Activated T-cell treated with anti-CD3 and anti-CD28 coated beads, Interleukin-2, amount 50 U/mL, for 72 hours (primary cell): ENCODE measurements around the gene CBR3. TPM values are rescaled to one million over a fixed set of nuclear protein-coding genes. Genes with fewer than 3 reads are reported as not detected.
"Not testable (repeated sequence)": the region's sequence is repeated elsewhere in the genome, so short reads cannot be mapped to it uniquely, and the experiment has no call there.

Experiments
- ATAC-seq, 2 donors: fragments of 150-1000 bp; cut with Tn5 transposase; replicated peaks in 1 of 2; 2 replicates each; pipeline ENCODE4 v1.10.0; 2021; ENCODE audit warnings: moderate library complexity in 2 of 2, mild to moderate bottlenecking in 1 of 2
- DNase-seq, 2 donors: peaks; one replicate each; pipeline ENCODE4 v3.0.0; 2021 to 2022; ENCODE audit warnings: mixed read lengths in 1 of 2
- H3K27ac Mint-ChIP-seq: one replicate; pipeline ENCODE4 v1.8.0; 2022; ENCODE audit warnings: mild to moderate bottlenecking, moderate library complexity, mixed read lengths
- H3K27me3 Mint-ChIP-seq: one replicate; pipeline ENCODE4 v1.8.0; 2022; ENCODE audit warnings: low read depth, mixed read lengths
- H3K36me3 Mint-ChIP-seq, 2 donors: one replicate each; pipeline ENCODE4 v1.8.0; 2022; ENCODE audit warnings: mixed read lengths in 2 of 2, mild to moderate bottlenecking in 1 of 2; ENCODE audit not compliant: insufficient read depth in 2 of 2
- H3K4me1 Mint-ChIP-seq: one replicate; pipeline ENCODE4 v1.8.0; 2022; ENCODE audit warnings: low read depth, mixed read lengths
- H3K4me3 Mint-ChIP-seq, 2 donors: one replicate each; pipeline ENCODE4 v1.8.0; 2022; ENCODE audit warnings: mild to moderate bottlenecking in 2 of 2, mixed read lengths in 2 of 2, moderate library complexity in 2 of 2
- H3K9me3 Mint-ChIP-seq, 2 donors: one replicate each; pipeline ENCODE4 v1.8.0; 2022; ENCODE audit warnings: mixed read lengths in 2 of 2
- total RNA-seq, 2 donors: library from RNA; stranded (reverse); gene quantifications; one replicate each; pipeline ENCODE4 v1.2.3, GENCODE V29; 2022

CBR3 gene
- total RNA-seq = 10 to 100 TPM; 13.0 to 19.2 TPM

DNA sequence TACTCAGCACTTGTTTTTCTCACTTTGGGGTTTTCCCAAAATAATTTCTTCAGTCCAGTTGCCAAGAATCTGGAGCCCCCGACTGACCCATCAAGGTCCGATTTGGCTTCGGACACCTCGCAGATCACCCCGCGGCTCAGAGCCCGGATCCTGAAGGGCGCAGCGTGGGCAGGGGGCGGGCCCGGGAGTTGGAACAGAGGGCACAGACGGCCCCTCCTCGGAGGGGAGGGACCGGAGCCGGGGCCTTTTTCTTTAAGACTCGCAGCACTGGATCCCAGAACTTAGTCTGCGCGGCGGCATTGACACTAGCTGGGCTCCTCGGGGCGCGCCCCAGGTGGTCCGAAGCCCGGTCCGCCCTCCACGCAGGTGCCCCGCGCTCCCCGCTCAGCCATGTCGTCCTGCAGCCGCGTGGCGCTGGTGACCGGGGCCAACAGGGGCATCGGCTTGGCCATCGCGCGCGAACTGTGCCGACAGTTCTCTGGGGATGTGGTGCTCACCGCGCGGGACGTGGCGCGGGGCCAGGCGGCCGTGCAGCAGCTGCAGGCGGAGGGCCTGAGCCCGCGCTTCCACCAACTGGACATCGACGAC, at the start of gene CBR3:
TSS of gene CBR3 (plus strand) at position 277 of the 588 bp plus-strand sequence. CDS start at position 391, 114 bp downstream.
- Mint-ChIP-seq H3K4me1 (peaks cover 28% of the 10 kb centered on the region), H3K27me3 (no peaks in the 10 kb centered on the region), H3K4me3 (peak within 1 kb of the TSS; percentile 93 to 99), H3K36me3 (peaks cover 0 to 1% of the 10 kb centered on the region in 2 donors), H3K9me3 (no peaks in the 10 kb centered on the region), H3K27ac (peak within 1 kb of the TSS; percentile 89)
- DNase-seq (peak; percentile 72 to 82), ATAC-seq (peak; percentile 66 to 70)

DNA sequence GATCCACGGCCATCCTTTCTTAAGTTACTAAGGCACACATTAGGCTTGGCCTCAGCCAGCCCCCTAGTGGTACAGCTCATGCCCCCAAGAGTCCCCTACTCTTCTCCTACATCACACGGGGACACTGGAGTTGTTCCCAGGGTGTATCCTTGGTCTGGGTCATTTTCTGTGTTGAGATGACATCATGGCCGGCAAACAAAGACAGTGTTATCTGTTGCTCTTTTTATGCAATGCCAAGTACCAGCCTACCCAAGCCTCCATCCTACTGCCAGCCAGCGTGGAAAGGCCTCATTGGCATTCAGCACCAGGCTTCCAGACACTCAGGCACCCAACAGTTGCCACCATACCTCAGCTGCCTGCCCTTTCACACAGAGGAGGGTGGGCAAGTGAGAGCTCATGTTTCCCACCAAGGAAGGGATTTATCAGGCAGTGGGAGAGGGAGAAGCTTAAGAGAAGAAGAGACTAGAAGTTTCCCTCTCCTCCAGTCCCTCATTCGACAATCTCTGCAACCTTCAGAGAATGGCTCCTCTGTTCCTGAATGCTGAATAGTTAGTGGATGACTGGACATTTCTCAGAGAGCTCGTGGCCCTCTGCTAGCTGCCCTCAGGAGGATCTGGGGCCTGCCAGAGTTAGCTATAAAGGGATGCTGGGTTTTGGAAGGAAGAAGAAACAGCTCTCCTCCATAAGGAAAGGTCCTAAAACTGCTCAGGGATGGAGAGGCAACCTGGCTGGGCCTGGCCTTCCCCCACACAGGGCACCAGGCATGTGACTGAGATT, 47.3 kb upstream of the CBR3 start:
- Mint-ChIP-seq H3K27ac (no peak overlapping the region), H3K9me3 (no peaks in the 10 kb centered on the region), H3K4me3 (no peak overlapping the region), H3K4me1 (no peaks in the 10 kb centered on the region), H3K27me3 (no peaks in the 10 kb centered on the region), H3K36me3 (no peaks in the 10 kb centered on the region)
- DNase-seq (no peak), ATAC-seq (no peak)

DNA sequence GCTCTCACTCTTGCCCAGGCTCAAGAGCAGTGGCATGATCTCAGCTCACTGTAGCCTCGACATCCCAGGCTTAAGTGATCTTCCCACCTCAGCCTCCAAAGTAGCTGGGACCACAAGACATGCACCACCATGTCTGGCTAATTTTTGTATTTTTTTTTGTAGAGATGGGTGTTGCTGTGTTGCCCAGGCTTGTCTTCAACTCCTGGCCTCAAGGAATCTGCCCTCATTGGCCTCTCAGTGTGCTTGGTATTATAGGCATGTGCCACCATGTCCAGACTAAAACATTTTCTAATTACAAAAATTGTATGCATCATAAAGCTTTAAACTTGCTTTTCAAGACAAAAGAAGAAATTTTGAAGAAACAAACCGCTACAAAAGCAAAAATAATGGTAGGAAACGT, 44.9 kb upstream of the CBR3 start:
- Mint-ChIP-seq H3K9me3 (peaks cover 3 to 5% of the 10 kb centered on the region in 2 donors), H3K36me3 (peaks cover 7 to 12% of the 10 kb centered on the region in 2 donors), H3K27me3 (no peaks in the 10 kb centered on the region), H3K4me1 (no peaks in the 10 kb centered on the region), H3K4me3 (no peak overlapping the region), H3K27ac (no peak overlapping the region)
- no peak for DNase-seq
- no peak for ATAC-seq

GRCh38 chr21:36092681-36093080, 42.2 kb upstream of the CBR3 start:
- DNase-seq (no peak), ATAC-seq (no peak)
- peaks cover 3 to 5% of the 10 kb centered on the region in 2 donors for H3K9me3 Mint-ChIP-seq
- H3K36me3 Mint-ChIP-seq = peaks cover 9 to 12% of the 10 kb centered on the region in 2 donors
- no peaks in the 10 kb centered on the region for H3K4me1 Mint-ChIP-seq
- H3K27me3 Mint-ChIP-seq = no peaks in the 10 kb centered on the region
- no peak overlapping the region for H3K27ac Mint-ChIP-seq
- no peak overlapping the region for H3K4me3 Mint-ChIP-seq

DNA sequence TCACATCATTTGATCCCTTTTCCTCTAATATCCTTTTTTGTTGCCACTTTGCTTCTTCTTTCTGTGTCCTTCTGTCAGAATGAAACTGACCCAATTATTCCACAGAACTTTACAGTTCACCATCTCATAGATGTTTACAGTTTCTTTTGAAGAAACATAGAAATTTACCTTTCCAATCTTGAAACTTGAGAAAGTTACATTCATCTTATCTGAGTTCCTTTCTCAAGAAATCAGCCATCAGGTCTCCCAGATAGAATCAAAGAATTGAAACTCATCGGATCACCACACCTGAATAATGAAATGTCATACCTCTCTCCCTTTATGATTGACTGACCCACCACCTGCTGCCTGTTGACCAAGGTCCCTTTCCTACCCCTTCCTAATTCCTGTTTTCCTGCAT, 41.4 kb upstream of the CBR3 start:
- peaks cover 3 to 5% of the 10 kb centered on the region in 2 donors for H3K9me3 Mint-ChIP-seq
- H3K36me3 Mint-ChIP-seq = peaks cover 9 to 12% of the 10 kb centered on the region in 2 donors
- no peaks in the 10 kb centered on the region for H3K27me3 Mint-ChIP-seq
- no peak for DNase-seq
- no peaks in the 10 kb centered on the region for H3K4me1 Mint-ChIP-seq
- no peak overlapping the region for H3K4me3 Mint-ChIP-seq
- no peak for ATAC-seq
- no peak overlapping the region for H3K27ac Mint-ChIP-seq

GRCh38 chr21:36096398-36097290, 38.2 kb upstream of the CBR3 start:
- ATAC-seq (no peak), DNase-seq (no peak)
- no peaks in the 10 kb centered on the region for H3K4me1 Mint-ChIP-seq
- H3K27me3 Mint-ChIP-seq = peaks cover 10% of the 10 kb centered on the region
- peaks cover 3 to 5% of the 10 kb centered on the region in 2 donors for H3K9me3 Mint-ChIP-seq
- peaks cover 9 to 12% of the 10 kb centered on the region in 2 donors for H3K36me3 Mint-ChIP-seq
- no peak overlapping the region for H3K4me3 Mint-ChIP-seq
- no peak overlapping the region for H3K27ac Mint-ChIP-seq

- ATAC-seq (peak in 1 of 2 donors; percentile 53), DNase-seq (no peak)
- Mint-ChIP-seq H3K9me3 (peaks cover 3 to 5% of the 10 kb centered on the region in 2 donors), H3K4me3 (no peak overlapping the region), H3K27me3 (peaks cover 10% of the 10 kb centered on the region), H3K36me3 (peaks cover 9 to 12% of the 10 kb centered on the region in 2 donors), H3K27ac (no peak overlapping the region), H3K4me1 (no peaks in the 10 kb centered on the region)
Measured at GRCh38 chr21:36097427-36098181, 37.3 kb upstream of the CBR3 start.

- Mint-ChIP-seq H3K4me1 (no peaks in the 10 kb centered on the region), H3K36me3 (peaks cover 8 to 9% of the 10 kb centered on the region in 2 donors), H3K27me3 (peaks cover 10% of the 10 kb centered on the region), H3K27ac (no peak overlapping the region), H3K4me3 (no peak overlapping the region), H3K9me3 (peaks cover 3 to 5% of the 10 kb centered on the region in 2 donors)
- DNase-seq = no peak
- no peak for ATAC-seq
Measured at GRCh38 chr21:36098182-36098532, 36.7 kb upstream of the CBR3 start.

DNA sequence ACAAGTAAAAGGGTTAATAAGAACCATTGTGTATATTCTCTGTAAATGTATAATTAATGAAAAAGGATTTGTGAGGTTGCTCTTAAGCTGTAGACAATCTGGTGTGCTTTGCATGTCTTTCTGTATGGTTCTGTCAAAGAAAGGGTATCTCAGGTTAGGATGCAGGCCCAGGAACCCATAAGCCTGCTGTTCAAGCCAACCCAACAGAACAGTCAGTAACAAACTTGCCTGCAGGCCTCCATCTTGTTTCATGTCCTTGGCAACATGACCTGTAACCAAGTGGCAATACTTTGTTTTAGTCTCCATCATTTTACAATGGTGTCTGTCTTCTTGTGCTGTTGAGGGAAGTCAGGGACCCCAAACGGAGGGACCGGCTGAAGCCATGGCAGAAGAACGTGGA, 35.9 kb upstream of the CBR3 start:
- Mint-ChIP-seq H3K9me3 (no peaks in the 10 kb centered on the region), H3K27me3 (peaks cover 15% of the 10 kb centered on the region), H3K4me1 (peaks cover under 1% of the 10 kb centered on the region), H3K36me3 (peaks cover 2% of the 10 kb centered on the region in 2 donors), H3K4me3 (no peak overlapping the region), H3K27ac (no peak overlapping the region)
- DNase-seq = no peak
- no peak for ATAC-seq

GRCh38 chr21:36099695-36100211, 35.1 kb upstream of the CBR3 start:
- not testable (repeated sequence) for H3K27ac Mint-ChIP-seq, ATAC-seq, H3K4me1 Mint-ChIP-seq

GRCh38 chr21:36100971-36101641, 33.8 kb upstream of the CBR3 start:
- H3K9me3 Mint-ChIP-seq = no peaks in the 10 kb centered on the region
- ATAC-seq = no peak
- no peak for DNase-seq
- H3K4me3 Mint-ChIP-seq = no peak overlapping the region
- peaks cover 14% of the 10 kb centered on the region for H3K4me1 Mint-ChIP-seq
- H3K27ac Mint-ChIP-seq = no peak overlapping the region
- peaks cover 0 to 2% of the 10 kb centered on the region in 2 donors for H3K36me3 Mint-ChIP-seq
- peaks cover 37% of the 10 kb centered on the region for H3K27me3 Mint-ChIP-seq

More at GRCh38 chr21:36099695-36100211, 35.1 kb upstream of the CBR3 start:
- H3K9me3 Mint-ChIP-seq, DNase-seq, H3K4me3 Mint-ChIP-seq, H3K36me3 Mint-ChIP-seq: not testable (repeated sequence)
- peaks cover 23% of the 10 kb centered on the region for H3K27me3 Mint-ChIP-seq

- no peak overlapping the region for H3K4me3 Mint-ChIP-seq
- H3K27ac Mint-ChIP-seq = no peak overlapping the region
- peaks cover 14% of the 10 kb centered on the region for H3K4me1 Mint-ChIP-seq
- H3K27me3 Mint-ChIP-seq = peaks cover 43% of the 10 kb centered on the region
- no peak for DNase-seq
- no peak for ATAC-seq
- peaks cover 0 to 2% of the 10 kb centered on the region in 2 donors for H3K36me3 Mint-ChIP-seq
- H3K9me3 Mint-ChIP-seq = no peaks in the 10 kb centered on the region
Measured at GRCh38 chr21:36103434-36103833, 31.4 kb upstream of the CBR3 start.
